Stimulated activated CD8-positive, alpha-beta memory T cell treated with anti-CD3 and anti-CD28 coated beads, Interleukin-4, amount 100 ng/mL, for 1 hour (primary cell): ENCODE data around the gene CHRNA4.
"Not testable (repeated sequence)": the region's sequence is repeated elsewhere in the genome, so short reads cannot be mapped to it uniquely, and the experiment has no call there.

ENCODE experiments used
- DNase-seq, 2 donors: peaks; one replicate each; pipeline ENCODE4 v3.0.0-alpha.2; 2020; ENCODE audit warnings: low read depth in 2 of 2, low spot score in 1 of 2

Gene CHRNA4

DNA sequence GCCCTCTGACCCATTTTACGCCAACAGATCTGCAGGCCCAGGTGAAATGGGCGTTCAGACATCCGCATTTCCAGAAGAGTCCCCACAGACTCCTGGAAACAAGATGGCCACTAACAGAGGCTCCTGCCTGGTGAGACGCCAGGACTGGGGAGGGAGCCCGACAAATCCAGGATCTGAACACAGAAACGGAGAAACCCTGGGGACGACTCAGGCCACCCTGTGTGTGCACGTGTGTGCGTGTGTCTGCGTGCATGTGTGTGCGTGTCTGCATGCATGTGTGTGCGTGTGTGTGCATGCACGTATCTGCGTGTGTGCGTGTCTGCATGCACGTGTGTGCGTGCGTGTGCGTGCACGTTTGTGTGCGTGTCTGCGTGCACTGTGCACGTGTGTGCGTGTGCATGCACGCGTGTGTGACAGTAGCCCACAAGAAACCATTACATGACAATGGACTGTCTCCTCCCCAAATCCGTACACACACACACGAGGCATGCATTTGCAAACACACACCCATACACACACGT, 24.9 kb downstream of the CHRNA4 start:
- DNase-seq, result no peak

DNA sequence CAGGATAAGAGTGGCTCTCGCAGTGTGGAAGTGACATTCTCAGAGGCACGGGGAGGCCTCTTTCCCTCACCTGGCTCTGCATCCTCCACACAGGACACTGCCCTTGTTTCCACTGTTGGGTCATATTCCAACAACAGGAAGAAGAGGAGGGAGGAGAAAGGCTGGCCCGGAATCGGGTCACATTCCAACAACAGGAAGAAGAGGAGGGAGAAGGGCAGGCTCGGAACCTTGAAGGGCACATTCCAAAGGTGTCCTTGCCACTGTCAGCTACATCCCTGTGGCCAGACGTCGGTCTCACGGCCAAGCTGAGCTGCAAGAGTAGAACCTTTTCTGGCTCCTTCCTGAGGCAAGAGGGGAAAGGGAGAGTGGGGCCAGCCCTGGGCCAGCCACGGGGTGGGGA, 25.4 kb downstream of the CHRNA4 start:
- DNase-seq, result no peak

DNA sequence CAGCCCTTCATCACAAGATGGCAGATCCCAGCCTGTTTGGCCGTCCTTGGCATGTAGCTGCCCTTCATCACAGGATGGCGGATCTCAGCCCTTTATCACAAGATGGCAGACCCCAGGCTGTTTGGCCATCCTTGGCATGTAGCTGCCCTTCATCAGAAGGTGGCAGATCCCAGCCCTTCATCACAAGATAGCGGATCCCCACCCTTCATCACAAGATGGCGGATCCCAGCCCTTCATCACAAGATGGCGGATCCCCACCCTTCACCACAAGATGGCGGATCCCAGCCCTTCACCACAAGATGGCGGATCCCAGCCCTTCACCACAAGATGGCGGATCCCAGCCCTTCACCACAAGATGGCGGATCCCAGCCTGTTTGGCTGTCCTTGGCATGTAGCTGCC, 26.1 kb downstream of the CHRNA4 start:
- DNase-seq, result not testable (repeated sequence)

DNA sequence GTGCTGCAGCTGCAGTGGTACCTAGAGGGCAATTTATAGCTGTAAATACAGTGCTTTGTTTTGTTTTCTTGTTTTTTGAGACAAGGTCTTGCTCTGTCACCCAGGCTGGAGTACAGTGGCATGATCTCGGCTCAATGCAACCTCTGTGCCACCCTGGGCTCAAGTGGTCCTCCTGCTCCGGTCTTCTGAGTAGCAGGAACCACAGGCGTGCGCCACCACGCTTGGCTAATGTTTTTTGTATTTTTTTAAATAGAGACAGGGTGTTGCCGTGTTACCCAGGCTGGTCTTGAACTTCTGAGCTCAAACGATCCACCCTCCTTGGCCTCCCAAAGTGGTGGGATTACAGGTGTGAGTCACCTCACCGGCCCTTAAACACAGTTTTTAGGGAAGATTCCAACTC, 26.8 kb downstream of the CHRNA4 start:
- no peak for DNase-seq

DNA sequence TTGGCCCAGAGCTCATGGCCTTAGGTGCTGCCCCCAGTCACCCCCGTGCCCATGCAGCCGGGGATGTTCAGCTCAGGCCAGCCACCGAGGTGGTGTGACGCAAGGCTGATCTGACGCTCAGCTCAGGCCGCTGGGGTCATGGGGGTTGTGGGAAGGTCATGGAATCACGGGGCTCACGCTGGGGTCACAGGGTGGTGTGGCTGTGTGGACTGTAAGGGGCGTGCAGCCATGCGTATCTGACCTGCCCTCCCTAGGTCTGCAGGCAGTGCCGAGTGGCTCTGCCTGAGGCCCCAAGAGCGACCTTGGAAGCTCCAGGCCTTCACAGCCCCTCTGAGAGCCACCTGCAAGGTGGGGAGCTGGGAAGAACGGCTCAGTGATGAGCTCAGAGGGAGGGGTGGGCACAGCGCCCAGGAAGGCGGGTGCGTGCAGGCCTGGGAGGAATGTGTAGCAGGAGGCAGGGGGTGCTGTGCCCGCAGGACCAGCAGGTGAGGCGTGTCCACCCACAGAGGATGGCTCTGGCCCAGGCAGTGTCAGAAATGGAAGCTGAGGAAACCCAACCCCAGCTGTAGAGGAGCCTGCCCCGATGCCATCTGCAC, 27.8 kb downstream of the CHRNA4 start:
- no peak for DNase-seq

DNA sequence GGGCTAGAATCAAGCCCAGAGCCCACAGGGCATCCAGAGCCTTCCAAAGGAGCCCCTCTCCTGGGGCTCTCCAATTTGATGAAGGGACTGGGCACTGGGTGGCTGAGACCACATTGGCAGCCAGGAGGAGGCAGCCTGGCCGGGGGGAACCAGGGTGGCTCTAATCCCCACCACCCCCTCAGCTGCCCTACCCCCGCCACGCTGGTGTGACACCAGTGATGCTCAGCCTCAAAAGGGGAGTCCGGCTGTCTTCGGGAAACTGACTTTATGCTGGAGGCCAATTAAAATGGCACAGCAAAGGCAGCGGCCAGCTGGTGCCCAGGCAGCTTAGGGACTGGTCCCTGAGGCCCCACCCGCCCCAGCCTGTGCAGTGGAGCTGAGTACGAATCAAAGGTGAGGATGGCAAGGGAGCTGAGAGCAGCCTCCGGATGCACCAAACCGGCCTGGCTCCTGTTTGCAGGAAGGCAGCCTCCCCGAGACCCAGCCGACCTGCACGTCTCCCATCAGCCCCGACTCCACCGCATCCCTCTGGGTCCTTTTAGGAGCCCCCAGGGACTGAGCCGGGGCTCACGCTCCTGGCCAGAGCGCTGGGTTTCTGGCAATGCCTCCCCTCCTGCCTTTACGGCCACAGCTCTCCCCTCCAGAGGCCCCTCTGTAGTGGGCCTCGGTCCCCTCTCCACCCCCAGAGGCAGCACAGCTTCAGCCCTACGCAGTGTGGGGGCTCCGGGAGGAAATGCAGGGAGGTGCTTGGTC, 28.5 kb downstream of the CHRNA4 start:
- no peak for DNase-seq

DNA sequence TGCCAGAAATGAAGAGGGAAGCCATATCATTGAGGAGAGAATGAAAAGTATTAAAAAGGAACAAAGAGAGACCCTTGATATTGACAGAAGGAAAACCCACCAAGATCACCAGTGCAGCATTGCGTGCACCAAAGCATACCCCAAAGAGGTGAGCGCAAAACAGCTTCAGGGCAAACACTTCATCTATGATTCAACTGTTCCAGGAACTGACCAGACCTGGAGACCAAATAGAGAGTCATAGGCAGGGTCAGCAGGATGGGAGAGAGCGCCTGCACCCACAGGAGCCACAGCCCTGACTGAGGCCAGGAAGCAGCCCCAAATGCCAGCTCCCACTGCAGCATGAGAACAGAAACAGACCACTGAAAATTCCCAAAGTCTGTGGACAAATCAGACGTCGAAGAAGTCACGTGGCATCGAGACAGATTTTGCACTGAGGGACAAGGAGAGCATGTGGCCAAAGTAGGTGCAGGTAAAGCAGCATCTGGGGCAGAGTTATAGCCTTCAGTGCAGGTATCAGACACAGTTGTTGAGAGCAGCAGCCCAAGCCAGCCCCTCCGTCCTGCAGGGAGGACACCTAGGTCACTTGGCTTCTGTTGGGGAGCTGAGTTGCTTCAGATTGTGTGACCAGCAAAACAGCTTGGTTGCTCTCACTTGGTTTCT, 29.3 kb downstream of the CHRNA4 start:
- DNase-seq, result no peak

DNA sequence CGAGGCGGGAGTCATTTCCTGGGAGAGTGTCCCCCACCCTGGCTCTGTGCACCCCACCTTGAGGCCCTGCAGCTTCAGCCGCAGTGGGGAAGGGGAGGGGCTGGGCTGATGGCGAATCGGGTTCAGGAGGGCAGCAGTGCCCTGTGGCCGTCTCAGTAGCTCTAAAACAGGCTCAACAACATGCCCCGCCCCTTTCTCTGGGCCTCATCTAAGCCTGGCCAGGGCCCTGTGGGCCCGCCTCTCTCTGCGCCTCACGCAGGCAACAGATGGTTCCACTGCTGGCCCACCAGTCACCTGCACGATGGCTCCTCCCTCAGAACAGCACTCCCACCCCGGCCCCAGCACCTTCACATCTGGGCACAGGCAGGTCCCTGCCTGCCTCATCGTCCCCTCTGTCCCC, 30.2 kb downstream of the CHRNA4 start:
- DNase-seq, result no peak

DNA sequence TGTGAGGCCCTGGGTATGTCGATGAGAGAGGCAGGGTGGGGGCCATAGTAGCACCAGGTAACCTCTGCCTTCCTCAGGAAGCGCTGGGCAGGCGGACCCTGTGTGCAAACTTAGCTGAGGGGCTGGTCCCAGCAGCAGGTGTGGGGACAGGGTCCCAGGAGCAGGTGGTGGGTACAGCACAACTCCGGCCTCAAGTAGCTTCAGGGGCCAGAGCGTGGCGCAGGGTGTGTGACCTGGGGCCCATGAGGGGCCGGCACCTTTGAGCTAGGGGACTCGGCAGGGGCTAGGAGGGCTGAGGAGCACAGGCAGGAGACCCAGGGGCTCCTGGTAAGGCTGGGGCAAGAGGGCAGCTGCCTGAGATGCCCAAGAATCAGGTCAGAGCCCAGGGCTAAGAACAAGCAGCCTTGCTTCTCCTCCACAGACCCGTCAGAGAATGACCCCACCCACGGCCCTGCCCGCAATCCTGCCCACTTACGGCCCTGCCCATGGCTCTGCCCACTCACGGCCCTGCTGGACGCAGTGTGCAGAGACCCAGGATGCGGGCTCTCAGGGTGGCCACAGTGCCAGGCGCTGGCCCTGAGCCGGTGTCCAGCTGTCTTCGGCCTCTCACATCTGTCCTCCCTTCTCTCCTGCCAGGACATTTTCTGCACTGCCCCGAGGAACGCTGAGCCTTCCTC, 30.9 kb downstream of the CHRNA4 start:
- DNase-seq, result no peak

DNA sequence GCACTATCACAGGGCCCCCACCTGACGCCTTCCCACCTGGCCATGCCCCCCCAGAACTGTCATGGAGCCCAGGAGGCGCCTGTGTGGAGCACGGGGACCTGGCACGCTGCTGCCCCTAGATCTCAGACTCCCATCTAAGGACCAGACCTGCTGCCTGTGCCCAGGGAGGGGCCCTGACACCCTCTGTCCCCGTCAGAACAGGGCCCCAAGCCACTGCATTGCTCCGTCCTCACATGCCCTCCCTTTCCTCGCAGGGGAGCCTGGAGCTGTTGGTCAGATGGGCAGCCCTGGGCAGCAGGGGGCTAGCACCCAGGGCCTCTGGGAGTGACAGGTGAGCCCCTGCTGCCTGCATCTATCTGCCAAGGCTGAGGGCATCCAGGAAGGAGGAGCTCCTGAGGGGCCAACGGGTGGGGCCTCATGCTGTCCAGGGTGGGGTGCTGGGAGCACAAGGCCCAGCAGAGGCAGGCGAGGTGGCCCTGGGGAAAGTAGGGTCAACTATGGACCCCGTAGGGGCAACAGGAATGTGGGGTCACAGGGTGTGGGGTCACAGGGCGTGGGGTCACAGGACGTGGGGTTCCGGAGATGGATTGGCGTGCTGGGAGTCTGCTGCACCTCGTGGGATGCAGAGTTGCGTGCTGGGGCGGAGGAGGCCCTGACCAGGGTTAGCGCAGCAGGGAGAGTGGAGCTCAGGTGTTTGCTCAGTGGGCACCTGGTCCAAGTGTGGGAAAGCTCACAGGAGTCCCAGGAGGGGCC, 31.6 kb downstream of the CHRNA4 start:
- no peak for DNase-seq

DNA sequence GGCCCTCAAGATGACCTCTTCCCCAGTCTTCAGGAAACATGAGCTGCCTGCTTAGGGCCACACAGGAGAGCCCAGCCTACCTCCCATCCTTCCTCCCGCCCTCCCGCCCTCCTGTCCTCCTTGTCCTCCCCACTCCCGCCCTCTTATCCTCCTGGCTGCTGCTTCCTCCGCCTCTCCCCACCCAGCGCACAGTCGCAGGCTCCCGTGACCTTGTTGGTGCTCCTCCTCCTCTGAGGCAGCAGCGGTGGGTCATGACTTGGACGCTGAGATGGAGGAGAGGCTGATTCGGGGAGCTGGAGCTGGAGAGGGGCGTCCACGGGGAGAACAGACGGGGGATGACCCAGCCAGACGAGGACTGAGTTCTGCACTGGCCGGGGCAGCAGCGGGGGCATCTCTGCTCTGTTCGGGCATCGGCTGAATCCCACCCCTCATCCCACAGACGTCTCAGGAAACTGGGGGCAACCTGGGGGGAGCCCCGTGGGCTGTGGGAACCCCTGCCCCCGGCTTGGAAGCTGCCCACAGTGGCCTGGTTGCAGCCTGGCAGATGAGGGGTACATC, 32.4 kb downstream of the CHRNA4 start:
- DNase-seq, result no peak

DNA sequence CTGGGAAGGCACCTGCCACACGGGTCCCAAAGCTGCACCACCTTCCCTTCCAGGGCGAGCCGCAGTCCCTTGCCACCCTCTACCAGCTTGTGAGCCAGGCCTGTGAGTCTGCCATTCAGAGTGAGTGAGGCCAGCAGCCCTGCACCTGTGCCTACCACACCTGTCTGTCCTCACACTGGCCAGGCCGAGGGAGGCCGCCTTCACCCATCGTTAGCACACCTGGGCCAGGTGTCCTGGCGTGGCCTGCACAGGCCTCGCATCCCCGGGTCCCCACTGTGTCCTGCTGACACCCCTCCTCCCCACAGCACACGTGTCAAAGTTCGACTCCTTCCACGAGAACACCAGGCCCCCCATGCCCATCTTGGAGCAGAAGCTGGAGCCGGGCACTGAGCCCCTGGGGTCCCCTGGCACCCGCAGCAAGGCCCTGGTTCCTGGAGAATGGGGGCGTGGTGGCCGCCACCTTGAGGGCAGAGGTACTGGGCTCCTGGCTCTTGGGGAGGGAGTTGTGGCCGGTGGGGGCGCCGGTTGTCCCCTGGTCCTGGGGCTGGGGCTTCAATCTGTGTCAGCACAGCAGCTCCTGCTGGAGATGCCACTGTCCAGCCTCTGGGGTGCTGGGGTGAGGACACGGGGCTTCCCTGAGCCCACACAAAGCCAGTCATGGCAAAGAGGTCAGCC, 33.0 kb downstream of the CHRNA4 start:
- DNase-seq, result no peak

DNA sequence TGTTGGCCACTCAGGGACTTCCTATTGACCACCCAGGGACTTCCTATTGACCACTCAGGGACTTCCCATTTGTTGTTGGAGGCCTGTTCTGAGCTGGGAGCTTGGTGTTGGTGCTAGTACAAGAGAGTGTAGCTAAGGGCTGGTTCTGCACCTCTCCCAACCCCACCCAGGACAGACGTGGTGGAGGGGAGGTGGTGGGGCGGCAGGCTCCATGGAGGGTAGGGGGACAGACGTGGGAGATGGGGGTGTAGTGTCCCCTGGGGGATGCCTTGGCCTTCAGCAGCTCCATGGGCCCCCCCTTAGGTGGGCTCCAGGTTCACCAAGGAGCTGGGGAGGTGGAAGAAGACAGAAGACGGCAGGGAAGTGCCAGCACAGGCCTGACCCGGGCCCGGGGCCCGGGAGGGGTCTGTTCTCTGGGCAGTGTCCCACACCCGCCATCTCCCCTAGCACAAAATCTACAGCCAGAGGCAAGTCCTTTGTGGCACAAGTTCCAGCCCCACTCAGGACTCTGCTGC, 33.9 kb downstream of the CHRNA4 start:
- DNase-seq, result no peak

DNA sequence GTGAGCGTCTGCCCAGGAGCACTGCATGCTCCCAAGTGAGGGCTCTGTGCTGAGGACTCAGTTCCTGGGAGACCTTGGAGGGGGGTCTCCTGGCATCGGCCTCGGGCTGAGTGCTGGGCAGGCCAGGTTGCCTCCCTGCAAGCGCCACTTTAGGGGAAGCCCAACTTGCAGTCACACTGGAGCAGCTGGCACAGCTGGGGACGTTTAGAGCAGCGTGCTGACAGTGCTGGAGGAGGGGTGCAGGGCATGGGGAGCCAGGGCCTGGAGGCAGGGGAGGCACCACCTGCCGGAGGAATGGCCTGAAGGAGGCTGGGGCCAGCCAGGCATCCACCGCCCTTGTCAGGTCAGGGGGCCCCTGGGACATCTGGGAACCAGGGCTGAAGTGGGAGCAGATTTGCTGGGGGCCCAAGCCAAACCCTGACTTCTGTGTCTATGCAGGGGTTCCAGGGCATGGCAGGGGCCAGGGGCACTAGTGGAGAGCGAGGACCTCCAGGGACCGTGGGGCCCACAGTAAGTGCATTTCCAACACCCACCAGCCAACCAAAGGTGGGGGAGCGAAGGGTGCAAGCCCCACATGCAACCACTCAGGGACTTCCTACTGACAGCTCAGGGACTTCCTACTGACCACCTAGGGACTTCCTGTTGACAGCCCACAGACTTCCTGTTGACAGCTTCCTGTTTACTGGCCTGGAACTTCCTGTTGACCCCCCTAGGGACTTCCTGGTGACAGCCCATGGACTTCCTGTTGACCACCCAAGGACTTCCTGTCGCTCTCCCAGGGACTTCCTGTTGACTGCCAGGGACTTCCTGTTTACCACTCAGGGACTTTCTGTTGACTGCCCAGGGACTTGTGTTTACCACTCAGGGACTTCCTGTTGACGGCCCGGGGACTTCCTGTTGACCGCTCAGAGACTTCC, 34.6 kb downstream of the CHRNA4 start:
- DNase-seq, result no peak

DNA sequence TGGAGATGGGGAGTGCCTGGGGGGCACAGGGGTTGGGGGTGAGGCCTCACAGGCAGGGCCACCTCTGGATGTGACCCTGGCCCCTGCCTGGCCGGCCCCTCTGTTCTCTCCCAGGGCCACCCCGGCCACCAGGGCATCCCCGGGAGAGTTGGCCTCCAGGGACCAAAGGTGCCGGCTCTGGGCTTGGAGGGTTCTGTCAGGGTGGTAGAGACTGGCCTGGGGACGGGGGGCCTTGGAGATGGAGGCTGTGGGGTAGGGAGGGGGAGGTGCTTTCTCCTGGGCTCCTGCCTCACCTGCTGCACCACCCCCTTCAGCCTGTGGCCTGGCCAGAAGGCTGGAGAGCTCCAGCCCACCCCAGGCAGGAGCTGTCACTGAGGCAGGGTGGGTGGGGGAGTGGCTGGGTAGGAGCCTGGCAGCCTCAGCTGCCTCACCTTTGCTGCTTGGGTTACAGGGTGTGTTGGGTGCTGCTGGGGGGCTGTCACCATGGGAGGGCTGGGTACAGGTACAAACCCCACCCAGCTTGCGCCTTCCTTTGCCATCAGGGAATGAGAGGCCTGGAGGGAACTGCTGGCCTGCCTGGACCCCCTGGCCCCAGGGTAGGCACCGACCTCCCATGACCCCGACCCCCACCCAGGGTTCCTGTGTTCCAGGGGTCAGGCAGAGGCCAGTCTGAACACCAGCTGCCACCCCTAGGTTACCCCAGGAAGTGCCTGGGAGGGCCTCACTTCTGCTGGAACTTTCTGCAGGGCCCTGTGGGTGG, 35.4 kb downstream of the CHRNA4 start:
- DNase-seq, result no peak

DNA sequence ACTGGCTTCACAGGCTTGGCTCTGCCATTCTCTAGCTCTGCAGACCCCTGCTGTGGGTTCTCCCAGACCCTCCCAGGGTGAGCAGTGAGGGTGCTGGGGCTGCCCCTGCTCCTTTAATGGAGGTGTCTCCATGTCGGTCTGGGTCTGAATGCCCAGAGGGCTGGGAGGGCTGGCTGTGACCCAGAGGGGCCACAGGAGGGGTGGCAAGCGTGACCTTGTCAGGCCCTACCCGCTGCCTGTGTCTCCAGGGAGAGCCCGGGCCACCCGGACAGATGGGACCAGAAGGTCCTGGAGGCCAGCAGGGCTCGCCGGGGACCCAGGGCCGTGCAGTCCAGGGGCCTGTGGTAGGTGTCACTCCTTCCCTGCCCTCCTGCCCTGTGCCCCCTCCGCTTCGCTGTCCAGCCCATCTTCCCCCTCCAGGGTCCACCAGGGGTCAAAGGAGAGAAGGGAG, 36.1 kb downstream of the CHRNA4 start:
- no peak for DNase-seq

DNA sequence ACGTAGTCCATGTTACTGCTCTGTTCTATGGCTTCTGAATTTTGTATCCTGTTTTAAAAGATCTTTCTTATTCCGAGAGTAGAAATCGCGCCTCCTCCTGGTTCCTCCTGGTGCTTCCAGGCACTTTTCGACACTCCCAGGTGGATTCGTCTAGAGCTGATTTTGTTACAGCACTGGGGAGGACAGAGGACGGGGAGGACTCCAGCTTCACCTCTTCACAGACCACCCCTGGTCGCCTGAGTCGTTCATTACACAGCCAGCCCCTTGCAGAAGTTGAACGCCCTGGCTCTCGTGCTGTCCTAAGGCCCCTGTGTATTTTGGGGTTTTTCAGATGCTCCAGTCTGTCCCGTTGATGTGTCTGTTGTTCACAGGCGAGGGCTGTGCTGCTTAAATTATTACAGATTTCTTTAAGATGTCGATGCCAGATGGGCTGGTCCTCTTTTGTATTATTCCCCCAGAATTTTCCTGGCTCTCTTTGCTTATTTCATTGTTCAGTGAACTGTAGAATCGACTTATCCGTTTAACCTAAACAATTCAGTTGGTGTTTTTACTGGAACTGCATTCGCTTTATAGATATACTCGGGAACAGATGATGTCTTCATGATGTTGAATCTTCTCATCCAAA, 37.7 kb downstream of the CHRNA4 start:
- no peak for DNase-seq

DNA sequence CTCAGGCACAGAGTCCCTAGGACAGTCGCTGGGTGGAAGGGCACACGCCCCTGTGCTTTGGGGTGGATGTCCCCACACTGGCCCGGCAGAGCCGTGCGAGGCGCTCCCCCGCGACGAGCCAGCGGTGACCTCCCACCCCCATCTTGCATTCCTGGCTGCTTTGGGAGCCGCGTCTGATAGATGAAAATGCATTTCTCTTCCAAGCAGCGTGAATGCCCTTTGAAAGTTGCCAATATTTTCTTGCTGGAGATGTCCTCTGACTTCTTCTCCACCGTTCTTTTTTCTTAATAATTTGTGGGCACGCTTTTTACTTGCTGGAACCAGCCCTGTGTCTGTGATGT, 38.2 kb downstream of the CHRNA4 start:
- no peak for DNase-seq
